ENCODE data around the gene BIRC2.

DNA sequence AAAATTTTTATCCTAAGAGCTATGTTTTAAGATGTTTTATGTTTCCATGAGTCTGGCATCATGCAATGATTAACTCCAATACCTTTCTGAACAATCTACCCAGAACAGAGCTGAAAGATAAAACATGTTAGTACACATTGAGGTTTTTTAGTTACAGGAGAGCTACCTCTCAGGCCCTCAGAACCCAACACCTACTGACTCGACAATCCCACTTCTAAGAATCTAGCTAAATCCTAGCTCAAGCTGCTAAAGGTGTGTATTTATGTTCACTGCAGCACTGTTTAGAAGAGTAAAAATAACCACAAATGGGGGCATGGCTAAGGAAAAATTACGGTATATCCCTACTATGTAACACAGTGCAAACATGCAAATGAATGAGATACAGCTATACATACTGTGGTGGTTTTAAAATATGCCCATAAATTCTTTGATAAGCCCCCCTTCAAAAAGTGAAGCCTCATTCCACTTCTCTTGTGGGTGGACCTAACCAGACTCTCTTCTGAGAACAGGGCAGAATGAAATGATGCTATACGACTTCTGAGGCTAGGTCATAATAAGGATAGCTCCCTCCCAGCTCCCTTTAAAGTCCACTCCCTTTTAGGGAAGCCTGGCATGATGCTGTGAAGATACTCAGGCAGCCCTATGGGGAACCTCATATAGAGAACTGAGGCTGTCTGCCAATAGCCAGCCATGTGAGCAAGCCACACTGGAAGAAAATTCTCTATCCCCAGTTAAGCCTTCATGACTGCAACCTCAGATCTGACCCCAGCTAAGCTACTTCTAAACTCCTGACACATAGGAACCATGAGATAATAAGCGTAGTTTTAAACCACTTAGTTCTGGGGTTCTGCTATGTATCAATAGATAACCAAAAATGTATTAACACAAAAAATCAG is 76.1 kb downstream of the BIRC2 start:
- no peak for TF ChIP-seq CTCF (IDR thresholded peaks at IDR 0.05)
- TF ChIP-seq POLR2A (IDR thresholded peaks at IDR 0.05): no peak

Data from testis (tissue), 2 donors.